Epithelial cell of prostate (primary cell): Measurements from ENCODE around the gene TRMT61A.

Experiments
- DNase-seq: peaks from one replicate; pipeline ENCODE4 v3.0.0-alpha.2; 2011; ENCODE audit warnings: low read depth, low spot score
- H3K27ac ChIP-seq: fragments of 450-650 bp; 2 replicates; pipeline ENCODE4 v1.5.1; 2017; ENCODE audit warnings: mild to moderate bottlenecking

Gene TRMT61A

GRCh38 chr14:103533137-103533998 lies 4.4 kb downstream of the TRMT61A start:
- no peak for DNase-seq
- H3K27ac ChIP-seq, result no peak overlapping the region

- no peak for DNase-seq
Observed at GRCh38 chr14:103533999-103534575, 5.1 kb downstream of the TRMT61A start.

GRCh38 chr14:103534576-103535061 lies 5.6 kb downstream of the TRMT61A start:
- no peak for DNase-seq
- no peak overlapping the region for H3K27ac ChIP-seq

More at GRCh38 chr14:103533999-103534575, 5.1 kb downstream of the TRMT61A start:
- H3K27ac ChIP-seq, result no peak overlapping the region

GRCh38 chr14:103535081-103535890 lies 6.3 kb downstream of the TRMT61A start:
- no peak overlapping the region for H3K27ac ChIP-seq
- no peak for DNase-seq

- no peak overlapping the region for H3K27ac ChIP-seq
Observed at GRCh38 chr14:103535891-103536565, 7.0 kb downstream of the TRMT61A start.

GRCh38 chr14:103536693-103537092 lies 7.7 kb downstream of the TRMT61A start:
- DNase-seq, result no peak
- peak overlapping the region; percentile 42 for H3K27ac ChIP-seq

More at GRCh38 chr14:103535891-103536565, 7.0 kb downstream of the TRMT61A start:
- no peak for DNase-seq

- DNase-seq, result no peak
- H3K27ac ChIP-seq, result peak overlapping the region; percentile 42
Observed at GRCh38 chr14:103537175-103537990, 8.4 kb downstream of the TRMT61A start.

GRCh38 chr14:103538291-103539055 lies 9.5 kb downstream of the TRMT61A start:
- peak overlapping the region; percentile 99 for H3K27ac ChIP-seq
- no peak for DNase-seq

- peak overlapping the region; percentile 99 for H3K27ac ChIP-seq
- no peak for DNase-seq
Observed at GRCh38 chr14:103539056-103539825, 10.2 kb downstream of the TRMT61A start.

- DNase-seq, result no peak
- H3K27ac ChIP-seq, result peak overlapping the region; percentile 99
Observed at GRCh38 chr14:103540821-103541708, 12.1 kb downstream of the TRMT61A start.

- H3K27ac ChIP-seq, result peak overlapping the region; percentile 99
- DNase-seq, result no peak
Observed at GRCh38 chr14:103541709-103542604, 13.0 kb downstream of the TRMT61A start.

GRCh38 chr14:103542605-103543088 lies 13.7 kb downstream of the TRMT61A start:
- H3K27ac ChIP-seq, result peak overlapping the region; percentile 99
- DNase-seq, result no peak

GRCh38 chr14:103543140-103543539 lies 14.1 kb downstream of the TRMT61A start:
- no peak overlapping the region for H3K27ac ChIP-seq
- no peak for DNase-seq

- DNase-seq, result no peak
- H3K27ac ChIP-seq, result no peak overlapping the region
Observed at GRCh38 chr14:103543721-103544387, 14.9 kb downstream of the TRMT61A start.
